ENCODE data around the gene EPHX1. TPM values are rescaled to one million over a fixed set of nuclear protein-coding genes. Genes with fewer than 3 reads are reported as not detected.

The EPHX1 gene
- total and polyA plus RNA-seq, 2 of the 8 experiments (the other 6 are each of a cell fraction or from before 2014, with no cell fraction given) = 45.3 to 79.1 TPM

DNA sequence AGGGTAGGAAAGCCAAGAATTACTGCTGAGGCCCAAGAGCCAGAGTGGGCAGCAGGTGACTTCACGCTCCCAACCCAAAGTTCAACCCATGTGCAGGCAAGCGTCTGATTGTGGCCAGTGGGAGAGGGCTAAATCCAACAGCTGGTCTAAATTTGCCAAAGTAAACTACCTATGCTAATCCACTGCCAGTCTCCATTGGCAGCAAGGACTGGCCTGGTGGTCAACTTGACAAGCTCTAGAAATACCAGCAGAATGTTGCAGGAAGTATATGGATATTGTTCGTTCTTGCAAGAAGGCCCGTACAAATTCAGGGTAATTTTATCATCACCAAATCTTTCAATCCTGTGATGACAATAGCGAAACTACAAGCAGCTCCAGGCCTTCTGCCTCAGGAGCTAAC, 70.7 kb downstream of the EPHX1 start:
- H2BK120ac ChIP-seq (replicated peaks; ENCODE audit: low read depth, low read length) = no peak overlapping the region
- ChIA-PET CTCF (ENCODE audit: partially characterized antibody) (interaction anchor here (0.7 to 21.3 kb wide), 17 partner anchors 8 to 406 kb away, joined by 3 to 406 read pairs (median 4); partner anchors contain the start of gene LEFTY1), POLR2A (ENCODE audit: partially characterized antibody) (interaction anchor here (0.6 to 4.9 kb wide), 20 partner anchors 9 to 452 kb away, joined by 3 to 63 read pairs (median 5); partner anchors contain the start of genes H3-3A, LEFTY1, LEFTY2 and PYCR2)
- peaks cover 19% of the 10 kb centered on the region; the same call in 1 of the 2 replicates for H3K79me1 ChIP-seq (ENCODE audit: low read depth, low read length)
- WGBS, 2 experiments (ENCODE audit: extremely low coverage in 1 of 2, insufficient coverage in 1 of 2, insufficient read length in 1 of 2, insufficient replicate concordance in 2 of 2, low coverage in 1 of 2, low lambda C conversion rate in 2 of 2, missing lambda C conversion rate in 1 of 2) = 86% methylated on average over 5 of the region's 5 CpGs; no CpG with 5 or more reads in 1 of the 2 experiments
- H3K4ac ChIP-seq (replicated peaks; ENCODE audit: insufficient read length, low read depth, low read length) = no peak overlapping the region
- H2BK20ac ChIP-seq (ENCODE audit: low read length) = peak overlapping the region; percentile 82; the same call in 1 of the 2 replicates
- peak overlapping the region; percentile 76 to 90 for H3K4me2 ChIP-seq (ENCODE audit: insufficient read depth in 1 of 2, low read depth in 2 of 2, low read length in 2 of 2)
- no peak overlapping the region for H3K18ac ChIP-seq (ENCODE audit: extremely low read depth, low read length)
- no peaks in the 10 kb centered on the region for H3K9me3 ChIP-seq (ENCODE audit: insufficient read depth in 2 of 2, low read depth in 1 of 2, low read length in 1 of 2)
- H4K91ac ChIP-seq (replicated peaks; ENCODE audit: insufficient read length, low read length) = no peak overlapping the region
- H3K79me2 ChIP-seq (ENCODE audit: control insufficient read depth in 1 of 2, insufficient read depth in 2 of 2, low read length in 2 of 2) = peaks cover 0 to 13% of the 10 kb centered on the region in 2 experiments; a peak in 2 of 4 replicates
- peak overlapping the region; percentile 94 for H2BK12ac ChIP-seq (ENCODE audit: low read depth, low read length)
- H3K27me3 ChIP-seq (replicated peaks in 1 of 4; ENCODE audit: control insufficient read depth in 3 of 4, extremely low read depth in 1 of 4, insufficient read depth in 3 of 4, low read length in 3 of 4) = peaks cover 0 to 13% (median 6%) of the 10 kb centered on the region in 4 experiments; a peak in 4 of 7 replicates
- no peak overlapping the region for H3K56ac ChIP-seq (replicated peaks; ENCODE audit: insufficient read length, low read depth, low read length)
- H3K4me1 ChIP-seq (replicated peaks in 1 of 4; ENCODE audit: control insufficient read depth in 3 of 4, insufficient read depth in 4 of 4, low read length in 3 of 4) = peaks cover 9 to 20% (median 15%) of the 10 kb centered on the region in 4 experiments
- no peak overlapping the region for H3K14ac ChIP-seq (ENCODE audit: insufficient read length)
- H3K23me2 ChIP-seq (ENCODE audit: low read depth, low read length) = peaks cover 9% of the 10 kb centered on the region; the same call in 1 of the 2 replicates
- H4K8ac ChIP-seq (ENCODE audit: extremely low read depth, insufficient read depth, low read length) = no peak overlapping the region
- peak overlapping the region in 1 of 4 experiments; percentile 38; a peak in 1 of 7 replicates for H3K9ac ChIP-seq (replicated peaks in 1 of 4; ENCODE audit: extremely low read depth in 1 of 4, low read depth in 3 of 4, low read length in 3 of 4)
- H4K5ac ChIP-seq (ENCODE audit: insufficient read length, low read depth, low read length) = no peak overlapping the region
- peak overlapping the region in 1 of 4 experiments; percentile 92; a peak in 2 of 8 replicates for H3K4me3 ChIP-seq (ENCODE audit: extremely low read depth in 1 of 4, insufficient read depth in 2 of 4, low read depth in 3 of 4, low read length in 4 of 4)
- no peak for FAIRE-seq
- H2BK5ac ChIP-seq (ENCODE audit: low read depth, low read length) = peak overlapping the region; percentile 8; the same call in 1 of the 2 replicates
- peaks cover 2 to 10% of the 10 kb centered on the region in 2 experiments for H4K20me1 ChIP-seq (replicated peaks in 1 of 2; ENCODE audit: control insufficient read depth in 1 of 2, insufficient read depth in 2 of 2, low read length in 2 of 2)
- H2BK15ac ChIP-seq (ENCODE audit: low read length) = no peak overlapping the region
- TF ChIP-seq, protein P1, sequence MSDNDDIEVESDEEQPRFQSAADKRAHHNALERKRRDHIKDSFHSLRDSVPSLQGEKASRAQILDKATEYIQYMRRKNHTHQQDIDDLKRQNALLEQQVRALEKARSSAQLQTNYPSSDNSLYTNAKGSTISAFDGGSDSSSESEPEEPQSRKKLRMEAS (IDR thresholded peaks at IDR 0.05) = no peak
- TF ChIP-seq GTF2F1 (IDR thresholded peaks at IDR 0.05; ENCODE audit: borderline replicate concordance, low read depth, low read length) (no peak), HDAC6 (IDR thresholded peaks at IDR 0.05; ENCODE audit: low read depth, low read length) (no peak), NANOG (IDR thresholded peaks at IDR 0.05; ENCODE audit: insufficient read depth, low read depth, low read length, poor library complexity, severe bottlenecking) (no peak), RNF2 (IDR thresholded peaks at IDR 0.05; ENCODE audit: borderline replicate concordance, low read depth, low read length, missing control alignments, poor library complexity, severe bottlenecking) (no peak)
- TF ChIP-seq, protein P2, sequence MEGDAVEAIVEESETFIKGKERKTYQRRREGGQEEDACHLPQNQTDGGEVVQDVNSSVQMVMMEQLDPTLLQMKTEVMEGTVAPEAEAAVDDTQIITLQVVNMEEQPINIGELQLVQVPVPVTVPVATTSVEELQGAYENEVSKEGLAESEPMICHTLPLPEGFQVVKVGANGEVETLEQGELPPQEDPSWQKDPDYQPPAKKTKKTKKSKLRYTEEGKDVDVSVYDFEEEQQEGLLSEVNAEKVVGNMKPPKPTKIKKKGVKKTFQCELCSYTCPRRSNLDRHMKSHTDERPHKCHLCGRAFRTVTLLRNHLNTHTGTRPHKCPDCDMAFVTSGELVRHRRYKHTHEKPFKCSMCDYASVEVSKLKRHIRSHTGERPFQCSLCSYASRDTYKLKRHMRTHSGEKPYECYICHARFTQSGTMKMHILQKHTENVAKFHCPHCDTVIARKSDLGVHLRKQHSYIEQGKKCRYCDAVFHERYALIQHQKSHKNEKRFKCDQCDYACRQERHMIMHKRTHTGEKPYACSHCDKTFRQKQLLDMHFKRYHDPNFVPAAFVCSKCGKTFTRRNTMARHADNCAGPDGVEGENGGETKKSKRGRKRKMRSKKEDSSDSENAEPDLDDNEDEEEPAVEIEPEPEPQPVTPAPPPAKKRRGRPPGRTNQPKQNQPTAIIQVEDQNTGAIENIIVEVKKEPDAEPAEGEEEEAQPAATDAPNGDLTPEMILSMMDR (IDR thresholded peaks at IDR 0.05; ENCODE audit: control extremely low read depth in 1 of 3, insufficient read depth in 1 of 3, low read depth in 1 of 3, low read length in 3 of 3) = no peak
- H3K23ac ChIP-seq (ENCODE audit: insufficient read length) = no peak overlapping the region
- H2AK5ac ChIP-seq (ENCODE audit: low read depth, low read length) = peak overlapping the region; percentile 30; the same call in 1 of the 2 replicates
- DNase-seq (ENCODE audit: low read depth in 1 of 2, low spot score in 2 of 2) = no peak
- no peak overlapping the region for H2AFZ ChIP-seq (ENCODE audit: low read length)
- H3K36me3 ChIP-seq (ENCODE audit: control insufficient read depth in 2 of 4, insufficient read depth in 4 of 4, low read length in 3 of 4) = no peaks in the 10 kb centered on the region; a peak in 1 of 8 replicates
- H3K27ac ChIP-seq (ENCODE audit: low read depth, low read length) = no peak overlapping the region
